Motor neuron (in vitro differentiated cells): ENCODE results near the gene ST14. TPM values are rescaled to one million over a fixed set of nuclear protein-coding genes. Genes with fewer than 3 reads are reported as not detected.

Experiments used
- ATAC-seq, 8 experiments: fragments of 200-7000 bp; cut with Tn5 transposase; replicated peaks in 6 of 8; 2 replicates each; pipeline ENCODE4 v1.8.0; 2021; ENCODE audit warnings: mild to moderate bottlenecking in 8 of 8, moderate library complexity in 8 of 8
- H3K27ac ChIP-seq, 2 donors: fragments of 250-450 bp; sonication (Bioruptor Pico); 2 replicates each; pipeline ENCODE4 v1.9.0; 2021; ENCODE audit warnings: antibody characterized with exemption in 2 of 2, mild to moderate bottlenecking in 2 of 2, moderate library complexity in 1 of 2
- H3K4me1 ChIP-seq, 2 donors: fragments of 250-450 bp; sonication (Bioruptor Pico); replicated peaks in 1 of 2; 2 replicates each; pipeline ENCODE4 v1.6.1; 2021; ENCODE audit warnings: antibody characterized with exemption in 2 of 2, mild to moderate bottlenecking in 2 of 2, moderate library complexity in 1 of 2
- H3K4me3 ChIP-seq, 5 donors: fragments of 250-450 bp; sonication (Bioruptor Pico); 2 replicates each; pipeline ENCODE4 v1.9.0; 2021; ENCODE audit warnings: antibody characterized with exemption in 5 of 5, mild to moderate bottlenecking in 5 of 5, moderate library complexity in 4 of 5
- WGBS, 10 experiments: fragments of 450-650 bp; shearing (Covaris generic); methylation state at CpG; one replicate each; pipeline ENCODE4 v1.0.0; 2022; 5-methylcytosine and 5-hydroxymethylcytosine counted together
- in situ Hi-C, 9 experiments: fragments of 400-800 bp; cut with MboI; loops; one replicate each; pipeline ENCODE4 v1.15.0; 2021; ENCODE audit warnings: low sequenced_read_pairs in 9 of 9, low pct_unique_long_range_greater_than_20kb in 2 of 9; ENCODE audit not compliant: unreplicated experiment in 9 of 9
- total RNA-seq, 8 experiments: library from RNA; unstranded; fragments of 300-600 nt; gene quantifications; 2 replicates each; pipeline versions ENCODE4 v1.2.3 to v1.2.4, GENCODE V29; 2022

ST14 gene
- total RNA-seq, 8 experiments from 2014 or later = 0.09 to 1.1 (median 0.25) TPM; not detected in 3

DNA sequence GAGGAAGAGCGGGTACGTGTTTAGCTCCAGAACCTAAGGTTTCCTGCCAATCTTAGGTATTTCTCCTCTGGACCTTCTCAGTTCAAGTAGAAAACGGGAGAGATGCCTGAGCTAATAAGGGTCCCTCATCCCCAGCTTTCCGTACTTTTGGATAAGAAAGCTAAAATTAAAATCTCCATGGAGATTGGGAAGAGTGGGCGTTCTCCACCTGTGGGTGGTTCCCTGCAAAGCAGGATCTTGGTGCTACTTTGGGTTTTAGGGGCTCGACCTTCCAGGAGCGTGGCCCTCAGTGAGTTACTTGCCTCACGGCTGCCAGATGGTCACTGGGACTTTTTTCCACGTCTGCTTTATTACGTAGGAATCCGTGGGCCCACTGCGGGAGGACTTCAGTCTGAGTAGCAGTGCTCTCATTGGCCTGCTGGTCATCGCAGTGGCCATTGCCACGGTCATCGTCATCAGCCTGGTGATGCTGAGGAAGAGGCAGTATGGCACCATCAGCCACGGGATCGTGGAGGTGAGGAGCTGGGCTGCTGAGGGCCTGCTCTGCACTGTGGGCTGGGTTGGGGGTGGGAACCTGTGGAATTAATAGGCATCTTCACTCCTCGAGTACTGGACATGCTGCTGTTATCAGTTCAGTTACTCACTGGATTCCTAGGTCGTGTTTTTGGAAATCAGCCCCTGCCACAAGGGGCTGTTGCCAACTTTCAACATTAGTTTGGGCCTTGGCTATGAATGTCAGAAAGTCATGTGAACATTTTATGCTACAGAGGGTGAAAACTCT lies 17.8 kb upstream of the ST14 start:
- in situ Hi-C loops = loop anchor here in 5 of 9 experiments (25.0 kb wide), 2 partner anchors 204 to 229 kb away; no protein-coding TSS in a partner anchor
- WGBS, 10 experiments = 50 to 100% (median 90%) methylated on average over 2 to 14 of the region's 19 CpGs; no CpG with 5 or more reads in 2 of the 10 experiments
- Histone ChIP-seq H3K4me3 (no peak overlapping the region), H3K4me1 (peaks cover 12 to 24% of the 10 kb centered on the region in 2 donors), H3K27ac (no peak overlapping the region)
- ATAC-seq = no peak

- in situ Hi-C loops = loop anchor here in 5 of 9 experiments (25.0 kb wide), 2 partner anchors 207 to 232 kb away; no protein-coding TSS in a partner anchor
- H3K4me3 ChIP-seq = no peak overlapping the region
- 57 to 86% (median 74%) methylated on average over 1 to 9 of the region's 10 CpGs for WGBS, 10 experiments
- peaks cover 12 to 24% of the 10 kb centered on the region in 2 donors for H3K4me1 ChIP-seq
- peak overlapping the region in 1 of 2 donors; percentile 8 for H3K27ac ChIP-seq
- peak in 3 of 8 experiments; percentile 19 to 27 (median 25) for ATAC-seq
These were observed 15.4 kb upstream of the ST14 start for GRCh38 chr11:130144141-130144540.

DNA sequence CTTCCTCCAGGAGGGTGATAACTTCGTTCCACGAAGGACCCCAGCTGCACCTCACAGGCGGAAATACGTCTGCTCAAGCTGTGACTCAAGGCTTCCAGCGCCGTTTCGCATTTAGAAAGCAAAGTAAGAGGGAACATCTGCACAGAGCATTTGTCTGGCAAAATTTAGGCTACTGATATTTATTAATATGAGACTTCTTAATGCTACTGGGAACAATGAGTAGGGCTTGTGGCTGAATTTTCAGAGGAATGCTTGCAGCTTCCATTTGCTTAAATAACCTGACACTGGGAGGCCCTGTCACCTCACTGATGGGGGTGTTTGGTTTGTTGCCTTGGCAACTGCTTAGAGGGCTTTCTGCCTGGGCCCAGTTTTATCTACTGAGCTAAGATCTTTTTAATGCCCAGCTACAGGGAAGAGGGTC lies 14.7 kb upstream of the ST14 start:
- in situ Hi-C loops = loop anchor here in 5 of 9 experiments (25.0 kb wide), 2 partner anchors 208 to 233 kb away; no protein-coding TSS in a partner anchor
- H3K4me3 ChIP-seq = no peak overlapping the region
- ATAC-seq = peak in 5 of 8 experiments; percentile 74 to 83 (median 82)
- no peak overlapping the region for H3K27ac ChIP-seq
- WGBS, 10 experiments = 13 to 100% (median 65%) methylated on average over 1 to 7 of the region's 7 CpGs; no CpG with 5 or more reads in 2 of the 10 experiments
- peaks cover 12 to 24% of the 10 kb centered on the region in 2 donors for H3K4me1 ChIP-seq

DNA sequence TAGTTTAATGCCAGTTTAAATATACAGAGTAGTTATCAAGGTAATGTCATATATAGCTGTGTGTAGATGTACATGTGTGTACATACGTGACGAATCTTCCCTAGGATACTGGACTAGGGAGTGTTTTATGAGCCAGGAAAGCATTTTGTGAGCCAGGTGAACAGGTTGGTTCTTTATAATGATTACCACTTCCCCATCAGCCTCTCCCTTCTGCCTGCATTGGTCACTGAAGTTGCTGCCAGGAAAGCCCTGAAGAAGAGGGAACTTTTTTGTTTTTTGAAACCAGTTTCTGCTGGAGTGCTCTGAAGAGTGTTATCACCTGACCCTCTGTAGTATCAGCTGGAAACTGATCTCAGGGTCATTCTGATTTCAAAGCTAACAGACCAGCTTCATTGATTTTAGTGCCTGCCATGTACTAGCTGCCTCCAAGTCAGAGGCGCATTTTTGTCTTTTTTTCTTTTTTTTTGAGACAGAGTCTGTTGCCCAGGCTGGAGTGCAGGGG lies 14.2 kb upstream of the ST14 start:
- Histone ChIP-seq H3K4me1 (peaks cover 12 to 24% of the 10 kb centered on the region in 2 donors), H3K27ac (no peak overlapping the region), H3K4me3 (no peak overlapping the region)
- 81 to 100% (median 100%) methylated on average over 1 to 3 of the region's 3 CpGs; no CpG with 5 or more reads in 4 of the 10 experiments for WGBS, 10 experiments
- peak in 3 of 8 experiments; percentile 3 to 11 (median 10) for ATAC-seq
- in situ Hi-C loops = loop anchor here in 5 of 9 experiments (25.0 kb wide), 2 partner anchors 208 to 233 kb away; no protein-coding TSS in a partner anchor

DNA sequence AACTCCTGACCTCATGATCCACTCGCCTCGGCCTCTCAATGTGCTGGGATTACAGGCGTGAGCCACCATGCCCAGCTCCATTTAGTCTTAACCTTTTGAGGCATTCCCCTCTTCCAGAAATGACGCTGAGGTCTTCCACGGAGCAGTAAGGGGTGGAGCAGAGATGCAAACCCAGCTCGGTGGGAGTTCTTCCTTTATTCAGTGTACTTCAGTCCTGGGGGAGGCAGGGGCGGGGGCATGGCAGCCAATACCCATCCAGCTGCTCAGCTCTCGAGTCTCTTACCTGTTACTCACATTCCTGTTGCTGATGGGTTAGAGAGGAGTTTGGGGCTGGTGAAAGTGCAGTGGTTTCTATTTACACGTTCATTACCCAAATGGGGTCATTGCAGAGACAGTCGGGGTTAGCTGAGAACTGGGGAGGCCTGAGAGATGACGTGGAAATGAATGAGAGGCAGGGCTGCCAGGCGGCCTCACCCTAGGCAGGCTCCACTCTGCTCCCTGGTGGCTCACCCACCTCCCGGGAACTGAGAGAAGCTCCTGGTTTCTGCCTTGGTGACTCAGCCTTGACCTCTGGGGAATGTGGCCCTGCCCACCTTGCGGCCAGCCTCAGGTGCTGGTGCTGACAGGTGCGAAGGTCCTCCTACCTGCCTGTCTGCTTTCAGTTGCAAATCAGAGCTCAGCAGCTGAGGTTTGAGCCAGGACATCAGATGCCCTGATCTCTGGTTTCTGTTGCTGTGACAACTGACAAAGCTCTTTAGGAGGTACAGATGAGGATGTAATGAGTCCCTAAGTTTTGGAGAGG lies 13.4 kb upstream of the ST14 start:
- Histone ChIP-seq H3K27ac (no peak overlapping the region), H3K4me1 (peaks cover 12 to 24% of the 10 kb centered on the region in 2 donors), H3K4me3 (no peak overlapping the region)
- 34 to 95% (median 79%) methylated on average over 1 to 6 of the region's 15 CpGs; no CpG with 5 or more reads in 4 of the 10 experiments for WGBS, 10 experiments
- in situ Hi-C loops = loop anchor here in 5 of 9 experiments (25.0 kb wide), 2 partner anchors 209 to 234 kb away; no protein-coding TSS in a partner anchor
- ATAC-seq = peak in 5 of 8 experiments; percentile 17 to 87 (median 32)

DNA sequence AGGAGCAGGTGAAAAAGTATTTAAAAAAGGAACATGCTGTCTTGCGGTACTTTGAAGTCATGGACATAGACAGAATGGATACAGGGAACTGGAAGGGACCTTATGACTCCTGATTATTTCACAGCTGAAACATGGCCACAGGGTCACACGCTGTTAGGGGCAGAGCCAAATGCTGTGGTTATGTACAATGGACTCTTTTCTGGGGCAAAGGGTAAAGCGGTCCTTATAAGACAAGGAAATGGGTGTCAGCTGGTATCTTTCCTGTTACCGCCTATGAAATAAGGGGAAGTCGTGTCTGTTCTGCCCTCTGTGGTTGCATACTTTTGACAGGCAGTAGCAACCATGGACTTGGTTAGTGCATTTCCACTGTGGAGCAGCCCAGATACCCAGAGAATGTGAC lies 12.8 kb upstream of the ST14 start:
- in situ Hi-C loops = loop anchor here in 5 of 9 experiments (25.0 kb wide), 2 partner anchors 209 to 234 kb away; no protein-coding TSS in a partner anchor
- 83 to 100% (median 92%) methylated on average over 1 to 4 of the region's 5 CpGs; no CpG with 5 or more reads in 2 of the 10 experiments for WGBS, 10 experiments
- Histone ChIP-seq H3K4me3 (no peak overlapping the region), H3K27ac (no peak overlapping the region), H3K4me1 (peaks cover 12 to 24% of the 10 kb centered on the region in 2 donors)
- peak in 3 of 8 experiments; percentile 6 to 18 (median 13) for ATAC-seq

DNA sequence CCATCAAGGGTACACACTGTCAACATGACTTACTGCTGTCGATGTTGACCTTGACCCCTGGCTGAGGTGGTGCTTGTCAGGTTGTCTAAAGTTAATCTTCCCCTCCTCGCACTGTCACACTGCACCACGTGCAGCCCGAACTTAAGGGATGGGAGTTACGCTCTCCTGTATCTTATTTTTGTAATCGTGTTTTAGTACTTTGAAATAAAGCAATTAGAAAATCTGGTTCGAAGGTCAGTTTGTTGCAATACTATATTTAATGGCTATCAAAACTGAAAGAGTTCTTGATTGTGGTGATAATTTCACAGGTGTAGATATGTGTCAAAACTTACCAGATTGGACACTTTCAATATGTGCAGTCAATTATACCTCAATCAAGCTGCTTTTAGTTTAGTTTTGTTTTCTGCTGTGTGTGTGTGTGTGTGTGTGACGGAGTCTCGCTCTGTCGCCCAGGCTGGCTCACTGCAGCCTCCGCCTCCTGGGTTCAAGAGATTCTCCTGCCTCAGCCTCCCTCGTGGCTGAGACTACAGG lies 10.7 kb upstream of the ST14 start:
- H3K27ac ChIP-seq = no peak overlapping the region
- ATAC-seq = no peak
- 60 to 100% (median 92%) methylated on average over 1 to 11 of the region's 12 CpGs for WGBS, 10 experiments
- in situ Hi-C loops = loop anchor here in 5 of 9 experiments (25.0 kb wide), 2 partner anchors 212 to 237 kb away; no protein-coding TSS in a partner anchor
- H3K4me1 ChIP-seq = peaks cover 12 to 22% of the 10 kb centered on the region in 2 donors
- H3K4me3 ChIP-seq = no peak overlapping the region

GRCh38 chr11:130150790-130151189 lies 8.8 kb upstream of the ST14 start:
- peaks cover 0 to 4% of the 10 kb centered on the region in 2 donors for H3K4me1 ChIP-seq
- in situ Hi-C loops = no loop called here
- ATAC-seq = no peak
- H3K27ac ChIP-seq = no peak overlapping the region
- WGBS, 10 experiments = 78 to 100% (median 99%) methylated on average over 1 to 6 of the region's 7 CpGs; no CpG with 5 or more reads in 2 of the 10 experiments
- no peak overlapping the region for H3K4me3 ChIP-seq

DNA sequence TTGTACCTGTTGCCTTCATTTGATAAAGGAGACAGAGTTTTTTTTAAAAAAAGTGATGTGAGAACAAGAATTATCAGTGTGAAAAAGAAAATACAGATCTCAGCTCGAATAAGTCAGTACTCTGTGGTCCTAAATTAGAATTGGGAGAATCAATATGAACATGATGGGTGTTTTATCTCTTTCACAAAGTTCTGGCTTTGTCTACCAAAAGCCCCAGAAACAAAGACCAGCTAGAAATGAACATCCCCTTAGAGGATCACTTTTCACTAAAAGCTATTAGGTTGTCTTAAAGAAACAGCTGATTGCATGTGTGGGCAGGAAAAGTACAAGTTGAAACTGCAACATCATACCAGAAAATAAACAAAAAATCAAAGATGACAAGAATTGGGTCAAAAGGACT lies 8.4 kb upstream of the ST14 start:
- WGBS, 10 experiments = 67 to 100% (median 100%) methylated on average over 1 of the region's 1 CpG; no CpG with 5 or more reads in 1 of the 10 experiments
- Histone ChIP-seq H3K27ac (no peak overlapping the region), H3K4me3 (no peak overlapping the region), H3K4me1 (peaks cover 0 to 3% of the 10 kb centered on the region in 2 donors)
- ATAC-seq = no peak
- in situ Hi-C loops = no loop called here

DNA sequence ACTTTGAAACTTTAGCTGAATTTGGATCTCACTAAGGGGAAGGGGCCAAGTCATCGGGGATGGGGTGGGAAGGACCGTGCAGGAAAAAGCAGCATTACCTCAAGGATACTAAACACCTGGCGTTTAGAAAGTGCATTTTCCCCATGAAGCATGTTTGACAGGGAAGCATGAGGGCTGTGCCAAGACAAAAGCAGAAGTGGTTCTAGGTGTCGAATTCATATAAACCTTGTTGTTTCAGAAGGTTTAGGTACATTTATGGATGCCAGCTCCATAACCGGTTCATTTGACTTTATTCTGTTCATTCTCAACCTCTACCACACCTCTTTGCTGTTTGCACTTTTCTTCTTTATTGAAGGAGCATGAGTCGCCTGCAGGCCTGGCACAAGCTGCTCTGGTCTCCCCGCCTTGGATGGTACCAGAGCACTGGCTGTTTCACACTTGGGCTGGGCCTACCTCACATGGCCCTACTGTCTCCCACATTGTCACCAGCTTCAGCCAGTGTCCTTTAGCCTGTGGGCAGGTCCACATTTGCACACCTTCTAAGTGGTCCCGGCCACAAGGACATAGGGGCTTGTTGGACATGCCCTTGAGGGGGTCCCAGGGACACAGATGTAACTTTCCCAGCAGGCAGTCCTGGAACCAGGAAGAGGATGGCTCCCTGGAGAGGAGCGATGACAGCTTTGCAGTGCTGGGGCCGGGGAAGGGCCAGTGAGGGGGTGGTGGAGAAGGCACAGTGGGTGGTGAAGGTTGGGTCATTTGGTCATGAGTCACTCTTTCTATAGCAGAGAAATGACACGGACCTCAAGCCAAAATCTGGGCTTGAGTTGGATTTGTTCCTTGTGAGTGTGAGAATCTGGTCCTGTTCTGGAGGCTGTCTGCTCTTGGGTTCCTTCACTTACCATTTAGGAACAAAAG lies 3.2 kb upstream of the ST14 start:
- ATAC-seq = peak in 3 of 8 experiments; percentile 41 to 71 (median 54)
- Histone ChIP-seq H3K4me3 (no peak overlapping the region), H3K27ac (no peak overlapping the region), H3K4me1 (no peaks in the 10 kb centered on the region)
- 67 to 100% (median 96%) methylated on average over 1 to 5 of the region's 11 CpGs; no CpG with 5 or more reads in 2 of the 10 experiments for WGBS, 10 experiments
- in situ Hi-C loops = no loop called here

DNA sequence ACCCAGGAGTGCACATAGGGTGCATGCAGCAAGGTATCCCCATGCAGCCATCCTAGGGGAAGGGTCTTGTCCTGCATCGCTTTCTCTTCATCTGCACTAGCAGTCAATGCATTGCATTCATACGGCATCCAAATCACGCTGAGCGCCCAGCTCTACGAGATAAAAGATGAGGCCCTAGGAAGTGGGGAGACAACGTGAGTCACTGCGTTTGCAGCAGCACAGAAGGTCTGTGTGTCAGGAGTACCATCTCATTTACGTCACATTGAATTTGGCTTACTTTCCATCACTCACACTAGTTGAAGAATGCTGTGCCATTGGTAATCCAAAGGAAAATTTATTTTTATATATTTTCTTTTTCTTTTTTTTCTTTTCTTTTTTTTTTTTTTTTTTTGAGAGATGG lies 2.5 kb upstream of the ST14 start:
- H3K27ac ChIP-seq = no peak overlapping the region
- no peaks in the 10 kb centered on the region for H3K4me1 ChIP-seq
- in situ Hi-C loops = no loop called here
- no peak overlapping the region for H3K4me3 ChIP-seq
- 69 to 100% (median 84%) methylated on average over 1 to 7 of the region's 8 CpGs; no CpG with 5 or more reads in 1 of the 10 experiments for WGBS, 10 experiments
- ATAC-seq = no peak
